SK-N-SH treated with all-trans-retinoic acid at 6 μM for 48 hours (cell line): Measurements from ENCODE around the gene ZNF385C.

Source experiments
- ATAC-seq: fragments of 200-7000 bp; cut with Tn5 transposase; 3 replicates; pipeline ENCODE4 v1.9.1; 2020; ENCODE audit warnings: mild to moderate bottlenecking, moderate library complexity
- ARNTL ChIP-seq: fragments of 450-650 bp; formaldehyde crosslinking; IDR thresholded peaks from 2 replicates; pipeline ENCODE4 v1.5.0; 2020; ENCODE audit warnings: low read depth, mild to moderate bottlenecking, moderate library complexity, borderline replicate concordance
- CSDC2 ChIP-seq: fragments of 250-450 bp; sonication (Bioruptor Pico); IDR thresholded peaks from 2 replicates; pipeline ENCODE4 v1.5.0; 2020; ENCODE audit warnings: mild to moderate bottlenecking, moderate library complexity
- ESRRG ChIP-seq: fragments of 250-450 bp; sonication (Bioruptor Pico); IDR thresholded peaks from 2 replicates; pipeline ENCODE4 v1.6.1; 2021; ENCODE audit warnings: mild to moderate bottlenecking
- OSR1 ChIP-seq: fragments of 250-450 bp; sonication (Bioruptor Pico); IDR thresholded peaks from 2 replicates; pipeline ENCODE4 v1.8.0; 2022; ENCODE audit warnings: moderate library complexity, mild to moderate bottlenecking, inconsistent platforms
- TCF4 ChIP-seq: fragments of 250-450 bp; sonication (Bioruptor Pico); IDR thresholded peaks from 2 replicates; pipeline ENCODE4 v1.8.0; 2021; ENCODE audit warnings: mild to moderate bottlenecking, moderate library complexity, borderline replicate concordance
- ZC3H10 ChIP-seq: fragments of 250-450 bp; sonication (Bioruptor Pico); IDR thresholded peaks from 2 replicates; pipeline ENCODE4 v1.5.1; 2021; ENCODE audit warnings: mild to moderate bottlenecking, moderate library complexity
- ZFP3 ChIP-seq: fragments of 250-450 bp; sonication (Bioruptor Pico); IDR thresholded peaks from 2 replicates; pipeline ENCODE4 v1.5.0; 2020; ENCODE audit warnings: mild to moderate bottlenecking, moderate library complexity
- ZFP30 ChIP-seq: fragments of 450-650 bp; formaldehyde crosslinking; IDR thresholded peaks from 2 replicates; pipeline ENCODE4 v1.5.0; 2022; ENCODE audit warnings: mild to moderate bottlenecking, moderate library complexity
- ZNF565 ChIP-seq: fragments of 450-650 bp; formaldehyde crosslinking; conservative IDR thresholded peaks from 2 replicates; pipeline ENCODE4 v1.5.0; 2020; ENCODE audit warnings: low read depth, mild to moderate bottlenecking, moderate library complexity
- ZNF8 ChIP-seq: fragments of 450-650 bp; formaldehyde crosslinking; IDR thresholded peaks from 2 replicates; pipeline ENCODE4 v1.5.0; 2020; ENCODE audit warnings: mild to moderate bottlenecking, moderate library complexity
- TF ChIP-seq, protein P1 (sequence below): fragments of 250-450 bp; sonication (Bioruptor Pico); IDR thresholded peaks from 2 replicates; pipeline ENCODE4 v1.8.0; 2020; ENCODE audit warnings: mild to moderate bottlenecking, moderate library complexity, borderline replicate concordance
- TF ChIP-seq, protein P2 (sequence below): fragments of 250-450 bp; sonication (Bioruptor Pico); IDR thresholded peaks from 2 replicates; pipeline ENCODE4 v1.8.0; 2021; ENCODE audit warnings: low read depth, mild to moderate bottlenecking, moderate library complexity, borderline replicate concordance
- TF ChIP-seq, protein P3 (sequence below): fragments of 250-450 bp; sonication (Bioruptor Pico); IDR thresholded peaks from 2 replicates; pipeline ENCODE4 v1.5.1; 2020; ENCODE audit warnings: low read depth, mild to moderate bottlenecking, moderate library complexity
- TF ChIP-seq, protein P4 (sequence below): fragments of 250-450 bp; sonication (Bioruptor Pico); IDR thresholded peaks from 2 replicates; pipeline ENCODE4 v1.5.0; 2020; ENCODE audit warnings: mild to moderate bottlenecking, moderate library complexity
- TF ChIP-seq, protein P5 (sequence below): fragments of 250-450 bp; sonication (Bioruptor Pico); IDR thresholded peaks from 2 replicates; pipeline ENCODE4 v1.5.1; 2021; ENCODE audit warnings: mild to moderate bottlenecking, moderate library complexity

Gene ZNF385C

DNA sequence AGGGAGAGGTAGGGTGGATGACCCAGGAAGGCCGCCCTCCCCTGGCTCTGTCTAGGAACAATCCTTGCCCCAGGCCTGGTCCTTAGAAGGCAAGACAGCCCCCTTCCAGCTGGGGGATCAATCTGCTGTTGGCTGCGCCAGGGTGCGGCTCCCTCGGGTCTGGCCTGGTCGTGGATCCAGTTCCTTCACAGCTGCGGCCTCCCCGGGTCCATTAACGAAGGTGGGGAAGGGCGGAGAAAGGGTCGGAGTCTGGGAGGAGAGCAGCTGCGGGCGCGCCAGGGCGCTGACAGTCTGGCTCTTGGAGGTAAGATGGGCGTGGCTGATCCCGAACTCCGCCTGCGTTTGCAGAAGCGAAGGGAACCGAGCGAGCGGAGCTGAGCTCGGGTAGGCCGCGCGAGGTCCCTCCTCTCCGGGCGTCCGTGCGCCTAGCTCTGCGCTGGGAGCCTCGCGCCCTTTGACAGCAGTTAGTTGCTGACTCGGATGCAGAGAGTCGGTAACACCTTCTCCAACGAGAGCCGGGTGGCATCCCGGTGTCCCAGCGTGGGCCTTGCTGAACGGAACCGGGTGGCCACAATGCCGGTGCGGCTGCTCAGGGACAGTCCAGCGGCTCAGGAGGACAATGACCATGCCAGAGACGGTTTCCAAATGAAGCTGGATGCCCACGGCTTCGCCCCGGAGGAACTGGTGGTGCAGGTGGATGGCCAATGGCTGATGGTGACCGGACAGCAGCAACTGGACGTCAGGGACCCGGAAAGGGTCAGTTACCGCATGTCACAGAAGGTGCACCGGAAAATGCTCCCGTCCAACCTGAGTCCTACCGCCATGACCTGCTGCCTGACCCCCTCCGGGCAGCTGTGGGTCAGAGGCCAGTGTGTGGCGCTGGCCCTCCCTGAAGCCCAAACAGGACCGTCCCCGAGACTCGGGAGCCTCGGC is 24.4 kb upstream of the ZNF385C start, which contains the start of gene HSPB9 (continued):
- TF ChIP-seq, protein P1, sequence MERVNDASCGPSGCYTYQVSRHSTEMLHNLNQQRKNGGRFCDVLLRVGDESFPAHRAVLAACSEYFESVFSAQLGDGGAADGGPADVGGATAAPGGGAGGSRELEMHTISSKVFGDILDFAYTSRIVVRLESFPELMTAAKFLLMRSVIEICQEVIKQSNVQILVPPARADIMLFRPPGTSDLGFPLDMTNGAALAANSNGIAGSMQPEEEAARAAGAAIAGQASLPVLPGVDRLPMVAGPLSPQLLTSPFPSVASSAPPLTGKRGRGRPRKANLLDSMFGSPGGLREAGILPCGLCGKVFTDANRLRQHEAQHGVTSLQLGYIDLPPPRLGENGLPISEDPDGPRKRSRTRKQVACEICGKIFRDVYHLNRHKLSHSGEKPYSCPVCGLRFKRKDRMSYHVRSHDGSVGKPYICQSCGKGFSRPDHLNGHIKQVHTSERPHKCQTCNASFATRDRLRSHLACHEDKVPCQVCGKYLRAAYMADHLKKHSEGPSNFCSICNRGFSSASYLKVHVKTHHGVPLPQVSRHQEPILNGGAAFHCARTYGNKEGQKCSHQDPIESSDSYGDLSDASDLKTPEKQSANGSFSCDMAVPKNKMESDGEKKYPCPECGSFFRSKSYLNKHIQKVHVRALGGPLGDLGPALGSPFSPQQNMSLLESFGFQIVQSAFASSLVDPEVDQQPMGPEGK (CRISPR knock-in tag) = no peak
- TF ChIP-seq ZFP30 (CRISPR knock-in tag) (no peak), ZC3H10 (no peak), ARNTL (CRISPR knock-in tag) (no peak)
- TF ChIP-seq, all 23 proteins: peak for 0

DNA sequence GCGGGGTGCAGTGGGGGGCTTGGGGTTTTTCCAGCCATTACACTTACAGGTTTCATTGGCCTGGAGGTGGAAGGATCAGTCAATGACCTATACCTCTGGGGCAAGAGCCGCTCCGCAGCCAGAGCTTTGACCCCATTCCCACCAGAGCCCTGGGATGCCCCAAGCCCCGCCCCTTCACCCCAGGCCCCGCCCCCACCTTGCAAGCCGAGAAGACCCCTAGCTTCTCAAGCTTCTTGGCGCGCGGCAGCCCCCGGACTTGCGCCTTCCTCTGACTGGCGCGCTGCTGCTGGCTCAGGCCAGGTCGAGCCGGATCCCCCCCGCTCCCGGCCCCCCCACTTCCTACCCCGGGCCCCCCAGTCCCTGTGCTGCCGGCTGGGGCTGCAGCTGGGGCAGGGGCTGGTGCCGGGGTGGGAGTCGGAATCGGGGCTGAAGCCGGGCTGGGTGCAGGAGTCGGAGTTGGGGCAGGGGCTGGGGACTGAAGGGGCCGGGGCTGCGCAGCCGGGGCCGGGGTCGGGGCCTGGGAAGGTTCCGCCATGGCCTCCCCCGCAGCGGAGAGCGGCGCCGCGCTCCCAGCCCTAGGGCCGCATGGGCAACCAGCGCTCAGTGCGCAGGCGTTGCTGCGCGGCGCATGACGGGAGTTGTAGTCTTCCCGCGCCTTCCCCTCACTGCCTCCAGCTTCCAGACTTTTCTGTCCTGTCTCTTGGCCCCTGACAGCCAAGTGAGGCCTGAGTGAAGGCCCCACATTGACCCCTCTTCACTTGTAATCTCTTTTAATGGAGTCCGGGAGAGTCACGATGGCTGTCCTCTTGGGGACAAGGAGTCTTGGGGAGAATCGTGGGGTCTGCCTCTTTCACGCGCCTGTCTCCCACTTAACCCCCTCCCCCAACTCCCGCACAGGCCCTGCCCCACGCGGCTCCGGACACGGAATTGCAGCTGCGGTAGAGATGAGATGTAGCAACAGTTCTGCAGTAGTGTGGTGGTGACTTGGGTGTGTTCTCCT is 22.8 kb upstream of the ZNF385C start, which contains the start of gene KAT2A:
Gene KAT2A, minus strand, starts transcription at position 598 of the 1,000 bp plus-strand sequence. Its CDS starts 63 bp downstream, at position 535.
- TF ChIP-seq ZC3H10 = no peak
- TF ChIP-seq ZNF8 = no peak
- TF ChIP-seq, protein P2, sequence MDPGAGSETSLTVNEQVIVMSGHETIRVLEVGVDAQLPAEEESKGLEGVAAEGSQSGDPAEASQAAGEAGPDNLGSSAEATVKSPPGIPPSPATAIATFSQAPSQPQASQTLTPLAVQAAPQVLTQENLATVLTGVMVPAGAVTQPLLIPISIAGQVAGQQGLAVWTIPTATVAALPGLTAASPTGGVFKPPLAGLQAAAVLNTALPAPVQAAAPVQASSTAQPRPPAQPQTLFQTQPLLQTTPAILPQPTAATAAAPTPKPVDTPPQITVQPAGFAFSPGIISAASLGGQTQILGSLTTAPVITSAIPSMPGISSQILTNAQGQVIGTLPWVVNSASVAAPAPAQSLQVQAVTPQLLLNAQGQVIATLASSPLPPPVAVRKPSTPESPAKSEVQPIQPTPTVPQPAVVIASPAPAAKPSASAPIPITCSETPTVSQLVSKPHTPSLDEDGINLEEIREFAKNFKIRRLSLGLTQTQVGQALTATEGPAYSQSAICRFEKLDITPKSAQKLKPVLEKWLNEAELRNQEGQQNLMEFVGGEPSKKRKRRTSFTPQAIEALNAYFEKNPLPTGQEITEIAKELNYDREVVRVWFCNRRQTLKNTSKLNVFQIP (CRISPR knock-in tag) = no peak
- no peak for TF ChIP-seq OSR1
- no peak for TF ChIP-seq TCF4
- TF ChIP-seq, protein P1 (CRISPR knock-in tag) = no peak; the same call in 1 of the 2 replicates
- no peak for TF ChIP-seq ESRRG (CRISPR knock-in tag)
- peak; percentile 95 for ATAC-seq

DNA sequence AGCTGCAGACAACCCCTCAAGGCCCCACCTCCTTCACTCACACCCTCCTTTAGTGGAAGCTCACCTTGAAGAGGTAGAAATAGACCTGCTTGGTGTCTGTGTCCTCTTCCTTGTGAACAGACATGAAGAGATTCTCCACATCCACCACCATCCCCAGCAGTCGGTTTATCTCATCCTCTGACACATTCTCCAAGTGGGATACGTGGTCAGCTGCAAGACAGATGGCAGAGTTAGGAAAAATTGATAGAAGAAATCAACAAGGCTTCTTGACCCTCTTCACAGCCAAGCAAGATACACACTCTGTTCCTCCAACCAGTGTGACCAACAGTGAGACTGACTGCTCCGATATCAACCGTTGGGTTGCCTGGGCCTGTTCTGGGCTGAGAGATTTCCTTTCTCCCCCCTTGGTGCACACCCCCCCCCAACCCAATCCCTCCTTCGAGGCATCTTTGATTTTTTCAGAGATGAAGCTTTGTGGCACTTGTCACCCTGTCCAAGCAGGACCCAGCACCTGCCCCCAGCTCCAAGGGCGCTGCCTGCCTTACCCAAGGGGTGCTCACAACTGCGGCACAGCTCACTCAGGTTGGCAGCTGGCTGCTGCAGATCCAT is 22.0 kb upstream of the ZNF385C start:
- ATAC-seq = peak; percentile 3
- TF ChIP-seq, protein P3, sequence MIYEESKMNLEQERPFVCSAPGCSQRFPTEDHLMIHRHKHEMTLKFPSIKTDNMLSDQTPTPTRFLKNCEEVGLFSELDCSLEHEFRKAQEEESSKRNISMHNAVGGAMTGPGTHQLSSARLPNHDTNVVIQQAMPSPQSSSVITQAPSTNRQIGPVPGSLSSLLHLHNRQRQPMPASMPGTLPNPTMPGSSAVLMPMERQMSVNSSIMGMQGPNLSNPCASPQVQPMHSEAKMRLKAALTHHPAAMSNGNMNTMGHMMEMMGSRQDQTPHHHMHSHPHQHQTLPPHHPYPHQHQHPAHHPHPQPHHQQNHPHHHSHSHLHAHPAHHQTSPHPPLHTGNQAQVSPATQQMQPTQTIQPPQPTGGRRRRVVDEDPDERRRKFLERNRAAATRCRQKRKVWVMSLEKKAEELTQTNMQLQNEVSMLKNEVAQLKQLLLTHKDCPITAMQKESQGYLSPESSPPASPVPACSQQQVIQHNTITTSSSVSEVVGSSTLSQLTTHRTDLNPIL = no peak
- TF ChIP-seq ZFP3 (CRISPR knock-in tag) = no peak
- TF ChIP-seq ESRRG (CRISPR knock-in tag) = no peak
- TF ChIP-seq, protein P4, sequence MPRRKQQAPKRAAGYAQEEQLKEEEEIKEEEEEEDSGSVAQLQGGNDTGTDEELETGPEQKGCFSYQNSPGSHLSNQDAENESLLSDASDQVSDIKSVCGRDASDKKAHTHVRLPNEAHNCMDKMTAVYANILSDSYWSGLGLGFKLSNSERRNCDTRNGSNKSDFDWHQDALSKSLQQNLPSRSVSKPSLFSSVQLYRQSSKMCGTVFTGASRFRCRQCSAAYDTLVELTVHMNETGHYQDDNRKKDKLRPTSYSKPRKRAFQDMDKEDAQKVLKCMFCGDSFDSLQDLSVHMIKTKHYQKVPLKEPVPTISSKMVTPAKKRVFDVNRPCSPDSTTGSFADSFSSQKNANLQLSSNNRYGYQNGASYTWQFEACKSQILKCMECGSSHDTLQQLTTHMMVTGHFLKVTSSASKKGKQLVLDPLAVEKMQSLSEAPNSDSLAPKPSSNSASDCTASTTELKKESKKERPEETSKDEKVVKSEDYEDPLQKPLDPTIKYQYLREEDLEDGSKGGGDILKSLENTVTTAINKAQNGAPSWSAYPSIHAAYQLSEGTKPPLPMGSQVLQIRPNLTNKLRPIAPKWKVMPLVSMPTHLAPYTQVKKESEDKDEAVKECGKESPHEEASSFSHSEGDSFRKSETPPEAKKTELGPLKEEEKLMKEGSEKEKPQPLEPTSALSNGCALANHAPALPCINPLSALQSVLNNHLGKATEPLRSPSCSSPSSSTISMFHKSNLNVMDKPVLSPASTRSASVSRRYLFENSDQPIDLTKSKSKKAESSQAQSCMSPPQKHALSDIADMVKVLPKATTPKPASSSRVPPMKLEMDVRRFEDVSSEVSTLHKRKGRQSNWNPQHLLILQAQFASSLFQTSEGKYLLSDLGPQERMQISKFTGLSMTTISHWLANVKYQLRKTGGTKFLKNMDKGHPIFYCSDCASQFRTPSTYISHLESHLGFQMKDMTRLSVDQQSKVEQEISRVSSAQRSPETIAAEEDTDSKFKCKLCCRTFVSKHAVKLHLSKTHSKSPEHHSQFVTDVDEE (CRISPR knock-in tag) = no peak
- TF ChIP-seq, protein P5, sequence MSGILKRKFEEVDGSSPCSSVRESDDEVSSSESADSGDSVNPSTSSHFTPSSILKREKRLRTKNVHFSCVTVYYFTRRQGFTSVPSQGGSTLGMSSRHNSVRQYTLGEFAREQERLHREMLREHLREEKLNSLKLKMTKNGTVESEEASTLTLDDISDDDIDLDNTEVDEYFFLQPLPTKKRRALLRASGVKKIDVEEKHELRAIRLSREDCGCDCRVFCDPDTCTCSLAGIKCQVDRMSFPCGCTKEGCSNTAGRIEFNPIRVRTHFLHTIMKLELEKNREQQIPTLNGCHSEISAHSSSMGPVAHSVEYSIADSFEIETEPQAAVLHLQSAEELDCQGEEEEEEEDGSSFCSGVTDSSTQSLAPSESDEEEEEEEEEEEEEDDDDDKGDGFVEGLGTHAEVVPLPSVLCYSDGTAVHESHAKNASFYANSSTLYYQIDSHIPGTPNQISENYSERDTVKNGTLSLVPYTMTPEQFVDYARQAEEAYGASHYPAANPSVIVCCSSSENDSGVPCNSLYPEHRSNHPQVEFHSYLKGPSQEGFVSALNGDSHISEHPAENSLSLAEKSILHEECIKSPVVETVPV (CRISPR knock-in tag) = no peak
- TF ChIP-seq ZFP30 (CRISPR knock-in tag) = no peak
- no peak for TF ChIP-seq CSDC2 (CRISPR knock-in tag)
- no peak for TF ChIP-seq ZNF565
- no peak for TF ChIP-seq OSR1
